Fibroblast of lung (primary cell): ENCODE results near the gene FGF2. TPM values are rescaled to one million over a fixed set of nuclear protein-coding genes. Genes with fewer than 3 reads are reported as not detected.

Source experiments
- DNase-seq, 2 donors: peaks; one replicate each; pipeline versions ENCODE4 v3.0.0 to v3.0.0-alpha.2; 2010; ENCODE audit warnings: low read depth in 2 of 2
- H2AFZ ChIP-seq: 2 replicates; pipeline ENCODE4 v1.5.1; 2012; ENCODE audit warnings: low read length, control low read depth, inconsistent platforms
- H3K27ac ChIP-seq: 2 replicates; pipeline ENCODE4 v1.5.1; 2011; ENCODE audit warnings: low read length, control low read depth; ENCODE audit not compliant: insufficient read depth
- H3K27me3 ChIP-seq: 2 replicates; pipeline ENCODE4 v1.5.1; 2011; ENCODE audit warnings: mild to moderate bottlenecking, low read length; ENCODE audit not compliant: control insufficient read depth, insufficient read depth
- H3K36me3 ChIP-seq: 2 replicates; pipeline ENCODE4 v1.5.1; 2011; ENCODE audit warnings: low read length; ENCODE audit not compliant: control insufficient read depth, insufficient read depth
- H3K4me1 ChIP-seq: 2 replicates; pipeline ENCODE4 v1.5.1; 2011; ENCODE audit warnings: low read length; ENCODE audit not compliant: control insufficient read depth, insufficient read depth; ENCODE audit errors: extremely low read depth
- H3K4me2 ChIP-seq: 2 replicates; pipeline ENCODE4 v1.5.1; 2011; ENCODE audit warnings: low read length, control low read depth; ENCODE audit not compliant: insufficient read depth; ENCODE audit errors: extremely low read depth
- H3K4me3 ChIP-seq, 4 experiments: fragments of 200-600 bp in 1 of 4; sonication (generic) in 1 of 4; replicated peaks in 1 of 4; 2 replicates each; pipeline ENCODE4 v1.5.1; 2011 to 2016; ENCODE audit warnings: low read length in 4 of 4, low read depth in 3 of 4, mild to moderate bottlenecking in 3 of 4, control low read depth in 2 of 4, inconsistent platforms in 1 of 4, mixed read lengths in 1 of 4; ENCODE audit not compliant: insufficient read depth in 1 of 4; ENCODE audit errors: control extremely low read depth in 1 of 4
- H3K79me2 ChIP-seq: 2 replicates; pipeline ENCODE4 v1.5.1; 2012; ENCODE audit warnings: mild to moderate bottlenecking, low read length, inconsistent platforms; ENCODE audit not compliant: control insufficient read depth, insufficient read depth
- H3K9ac ChIP-seq: 2 replicates; pipeline ENCODE4 v1.5.1; 2011; ENCODE audit warnings: mild to moderate bottlenecking, low read length, control low read depth; ENCODE audit not compliant: insufficient read depth
- H3K9me3 ChIP-seq: 2 replicates; pipeline ENCODE4 v1.5.1; 2012; ENCODE audit warnings: low read depth, low read length; ENCODE audit not compliant: control insufficient read depth, insufficient read depth
- H4K20me1 ChIP-seq: 2 replicates; pipeline ENCODE4 v1.5.1; 2011; ENCODE audit warnings: low read length; ENCODE audit not compliant: control insufficient read depth, insufficient read depth; ENCODE audit errors: extremely low read depth
- CTCF ChIP-seq, 2 donors: IDR thresholded peaks in 1 of 2; conservative IDR thresholded peaks in 1 of 2; 1 replicate in 1 of 2; 2 replicates in 1 of 2; pipeline ENCODE4 v1.5.1; 2011 to 2012; ENCODE audit warnings: low read length in 2 of 2, control low read depth in 1 of 2, inconsistent platforms in 1 of 2, low read depth in 1 of 2, mild to moderate bottlenecking in 1 of 2
- EZH2 ChIP-seq: IDR thresholded peaks from 2 replicates; pipeline ENCODE4 v1.5.1; 2012; ENCODE audit warnings: low read length, control low read depth, mild to moderate bottlenecking; ENCODE audit errors: missing control alignments
- polyA plus RNA-seq, 2 donors: library from polyadenylated mRNA; depleted of rRNA in 1 of 2; stranded (reverse) in 1 of 2; unstranded in 1 of 2; fragments of >200 nt; gene quantifications; 2 replicates each; pipeline ENCODE4 v1.2.1, GENCODE V29; 2011 to 2012; ENCODE audit warnings: missing spikeins in 1 of 2
- total RNA-seq: library from RNA; depleted of rRNA; stranded (reverse); fragments of >200 nt; gene quantifications from 2 replicates; pipeline ENCODE4 v1.2.1, GENCODE V29; 2014

Gene FGF2
- total and polyA plus RNA-seq, 2 donors (not counting 1 experiment from before 2014, with no cell fraction given): 38.5 to 98.3 TPM

- H3K79me2 ChIP-seq: peaks cover 96% of the 10 kb centered on the region
- no peak overlapping the region for H3K27ac ChIP-seq
- no peaks in the 10 kb centered on the region for H3K9me3 ChIP-seq
- H2AFZ ChIP-seq: no peak overlapping the region
- H3K27me3 ChIP-seq: no peaks in the 10 kb centered on the region
- H3K4me1 ChIP-seq: peaks cover 10% of the 10 kb centered on the region
- no peaks in the 10 kb centered on the region for H4K20me1 ChIP-seq
- no peak overlapping the region for H3K4me2 ChIP-seq
- no peak overlapping the region for H3K9ac ChIP-seq
- TF ChIP-seq CTCF (conservative IDR thresholded peaks at IDR 0.05 in 1 of 2, IDR thresholded peaks at IDR 0.05 in 1 of 2; ENCODE audit: low read depth in 1 of 2, low read length in 2 of 2) (no peak), EZH2 (no peak)
- peak overlapping the region in 1 of 4 experiments; percentile 10 for H3K4me3 ChIP-seq
- DNase-seq: peak in 1 of 2 donors; percentile 50
- peaks cover 2% of the 10 kb centered on the region for H3K36me3 ChIP-seq
Observed at GRCh38 chr4:122831515-122832196, 5.0 kb downstream of the FGF2 start.

- no peak overlapping the region for H3K27ac ChIP-seq
- H3K4me1 ChIP-seq: peaks cover 10% of the 10 kb centered on the region
- H3K9me3 ChIP-seq: no peaks in the 10 kb centered on the region
- no peak overlapping the region for H3K9ac ChIP-seq
- peaks cover 99% of the 10 kb centered on the region for H3K79me2 ChIP-seq
- H2AFZ ChIP-seq: no peak overlapping the region
- no peaks in the 10 kb centered on the region for H3K27me3 ChIP-seq
- no peaks in the 10 kb centered on the region for H4K20me1 ChIP-seq
- peaks cover 2% of the 10 kb centered on the region for H3K36me3 ChIP-seq
- TF ChIP-seq EZH2 (no peak), CTCF (conservative IDR thresholded peaks at IDR 0.05 in 1 of 2, IDR thresholded peaks at IDR 0.05 in 1 of 2; ENCODE audit: low read depth in 1 of 2, low read length in 2 of 2) (no peak)
- peak overlapping the region; percentile 54 for H3K4me2 ChIP-seq
- peak in 1 of 2 donors; percentile 59 for DNase-seq
- H3K4me3 ChIP-seq: peak overlapping the region in 2 of 4 experiments; percentile 2 to 19
Observed at GRCh38 chr4:122832732-122833131, 6.1 kb downstream of the FGF2 start.

- Histone ChIP-seq H3K27me3 (no peaks in the 10 kb centered on the region), H4K20me1 (peaks cover 2% of the 10 kb centered on the region), H3K9me3 (no peaks in the 10 kb centered on the region), H3K9ac (no peak overlapping the region), H3K27ac (no peak overlapping the region), H3K4me3 (no peak overlapping the region), H2AFZ (no peak overlapping the region), H3K4me2 (no peak overlapping the region), H3K36me3 (peaks cover 2% of the 10 kb centered on the region), H3K79me2 (peaks cover 98% of the 10 kb centered on the region), H3K4me1 (peaks cover 10% of the 10 kb centered on the region)
- no peak for DNase-seq
- TF ChIP-seq EZH2: no peak
- TF ChIP-seq CTCF (conservative IDR thresholded peaks at IDR 0.05 in 1 of 2, IDR thresholded peaks at IDR 0.05 in 1 of 2; ENCODE audit: low read depth in 1 of 2, low read length in 2 of 2): no peak
Observed at GRCh38 chr4:122833999-122834398, 7.4 kb downstream of the FGF2 start.
